CD4-positive, alpha-beta T cell (primary cell): ENCODE measurements around the gene CXCL14. TPM values are rescaled to one million over a fixed set of nuclear protein-coding genes. Genes with fewer than 3 reads are reported as not detected.

Experiments
- ATAC-seq: fragments of 200-7000 bp; cut with Tn5 transposase; one replicate; pipeline ENCODE4 v1.10.0; 2022; ENCODE audit warnings: mild to moderate bottlenecking; ENCODE audit not compliant: poor library complexity
- CTCF ChIA-PET: fragments of 350-600 bp; sonication (Branson Sonifier 250); formaldehyde crosslinking; loops from one replicate; lab custom pipeline; 2021; ENCODE audit warnings: antibody characterized with exemption, inconsistent platforms; lab: Charles Lee
- POLR2A ChIA-PET: fragments of 350-600 bp; sonication (Branson Sonifier 250); formaldehyde crosslinking; loops from one replicate; lab custom pipeline; 2021; ENCODE audit warnings: antibody characterized with exemption, inconsistent platforms; lab: Charles Lee
- DNase-seq, 14 experiments: peaks; one replicate each; pipeline ENCODE4 v3.0.0-alpha.2; 2013 to 2020; ENCODE audit warnings: mixed read lengths in 2 of 14
- H3K27ac ChIP-seq, 2 donors: one replicate each; pipeline versions ENCODE4 v1.5.1 to v1.7.0; 2013; ENCODE audit warnings: low read length in 2 of 2, low read depth in 1 of 2, mild to moderate bottlenecking in 1 of 2
- H3K27me3 ChIP-seq, 2 experiments: 1 replicate in 1 of 2; 2 replicates in 1 of 2; pipeline versions ENCODE4 v1.6.1 to v1.7.0; 2013; ENCODE audit warnings: low read length in 2 of 2, control low read depth in 1 of 2, mild to moderate bottlenecking in 1 of 2, moderate library complexity in 1 of 2; ENCODE audit not compliant: insufficient read depth in 2 of 2, control insufficient read depth in 1 of 2
- H3K36me3 ChIP-seq: one replicate; pipeline ENCODE4 v1.6.1; 2013; ENCODE audit warnings: low read length, control low read depth; ENCODE audit not compliant: insufficient read depth
- H3K4me1 ChIP-seq: one replicate; pipeline ENCODE4 v1.6.1; 2013; ENCODE audit warnings: low read length, control low read depth; ENCODE audit not compliant: insufficient read depth
- H3K4me3 ChIP-seq: one replicate; pipeline ENCODE4 v1.5.1; 2013; ENCODE audit warnings: mild to moderate bottlenecking, low read length, moderate library complexity
- H3K9me3 ChIP-seq, 2 experiments: 1 replicate in 1 of 2; 2 replicates in 1 of 2; pipeline versions ENCODE4 v1.6.1 to v1.7.0; 2013; ENCODE audit warnings: low read length in 2 of 2, mild to moderate bottlenecking in 2 of 2, control low read depth in 1 of 2, moderate library complexity in 1 of 2; ENCODE audit not compliant: control insufficient read depth in 1 of 2, insufficient read depth in 1 of 2
- H3K27ac Mint-ChIP-seq: one replicate; pipeline ENCODE4 v1.8.0; 2020; ENCODE audit warnings: mixed read lengths
- H3K27me3 Mint-ChIP-seq: one replicate; pipeline ENCODE4 v1.8.0; 2021; ENCODE audit warnings: mixed read lengths
- H3K36me3 Mint-ChIP-seq: one replicate; pipeline ENCODE4 v1.8.0; 2021; ENCODE audit warnings: low read depth, mixed read lengths
- H3K4me1 Mint-ChIP-seq: one replicate; pipeline ENCODE4 v1.8.0; 2021; ENCODE audit warnings: low read depth, mixed read lengths
- H3K4me3 Mint-ChIP-seq: one replicate; pipeline ENCODE4 v1.8.0; 2020; ENCODE audit warnings: mild to moderate bottlenecking, mixed read lengths
- H3K9me3 Mint-ChIP-seq: one replicate; pipeline ENCODE4 v1.8.0; 2020; ENCODE audit warnings: mixed read lengths
- CTCF ChIP-seq: fragments of 200-600 bp; IDR thresholded peaks from one replicate; pipeline ENCODE4 v1.8.0; 2022; ENCODE audit warnings: antibody characterized with exemption, mild to moderate bottlenecking
- intact Hi-C, 2 experiments: fragments of 100-400 bp; cut with DNase I in 1 of 2; cut with micrococcal nuclease in 1 of 2; formaldehyde crosslinking; loops; one replicate each; pipeline versions ENCODE4 v1.15.1 to v1.9.0; 2023 to 2025; cut with DNase I, micrococcal nuclease
- total RNA-seq, 174 experiments: library from RNA in 2 of 174; stranded (reverse) in 2 of 174; gene quantifications; one replicate each; pipeline ENCODE4 v1.2.3 and lab custom pipeline; 2021 to 2026

CXCL14 gene
- total RNA-seq, 2 experiments from 2014 or later = not detected

- H3K27ac Mint-ChIP-seq = no peak overlapping the region
- ChIA-PET CTCF (no interaction called here), POLR2A (no interaction called here)
- ATAC-seq (no peak), DNase-seq (no peak)
- no peak for TF ChIP-seq CTCF
- no peaks in the 10 kb centered on the region for H3K36me3 Mint-ChIP-seq
- H3K27me3 Mint-ChIP-seq = peaks cover 64% of the 10 kb centered on the region
- Histone ChIP-seq H3K4me1 (no peaks in the 10 kb centered on the region), H3K27me3 (peaks cover 10 to 33% of the 10 kb centered on the region in 2 experiments), H3K27ac (no peak overlapping the region), H3K9me3 (peaks cover 0 to 14% of the 10 kb centered on the region in 2 experiments), H3K4me3 (no peak overlapping the region), H3K36me3 (no peaks in the 10 kb centered on the region)
- intact Hi-C loops = no loop called here
- no peak overlapping the region for H3K4me3 Mint-ChIP-seq
- no peaks in the 10 kb centered on the region for H3K9me3 Mint-ChIP-seq
- H3K4me1 Mint-ChIP-seq = no peaks in the 10 kb centered on the region
Measured at GRCh38 chr5:135577421-135577820, 1.4 kb downstream of the CXCL14 start.

DNA sequence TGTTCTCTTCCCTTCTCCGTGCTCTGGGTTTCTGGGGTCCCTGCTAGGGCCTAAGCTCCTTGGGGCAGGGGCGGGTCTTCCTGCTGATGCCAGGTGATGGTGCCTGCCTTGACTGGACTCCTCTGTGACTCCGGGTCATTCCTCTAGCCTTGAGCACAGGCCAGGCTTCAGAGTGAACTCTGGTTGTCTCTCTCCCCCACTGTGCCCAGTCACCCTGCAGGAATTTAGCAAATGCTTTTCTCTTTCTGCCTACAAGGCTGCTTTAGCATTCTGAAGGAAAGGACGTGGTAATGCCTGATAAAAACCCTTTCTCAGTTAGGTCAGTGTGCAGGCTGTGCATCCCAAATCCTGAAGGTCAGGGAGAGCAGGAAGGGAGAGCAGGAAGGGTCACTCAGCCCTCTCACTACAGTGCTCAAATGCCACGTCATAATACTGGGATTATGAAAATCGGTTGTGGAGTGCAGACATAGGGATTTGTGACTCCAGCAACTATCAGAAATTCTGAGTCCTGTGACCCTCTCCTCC lies 2.7 kb downstream of the CXCL14 start:
- no peak for TF ChIP-seq CTCF
- DNase-seq = no peak
- Mint-ChIP-seq H3K27ac (no peak overlapping the region), H3K4me1 (no peaks in the 10 kb centered on the region), H3K4me3 (no peak overlapping the region), H3K36me3 (no peaks in the 10 kb centered on the region), H3K27me3 (peaks cover 62% of the 10 kb centered on the region), H3K9me3 (no peaks in the 10 kb centered on the region)
- peaks cover 12 to 32% of the 10 kb centered on the region in 2 experiments for H3K27me3 ChIP-seq
- intact Hi-C loops = no loop called here
- no peak overlapping the region for H3K27ac ChIP-seq
- H3K4me3 ChIP-seq = no peak overlapping the region
- ChIA-PET CTCF (no interaction called here), POLR2A (no interaction called here)
- H3K4me1 ChIP-seq = no peaks in the 10 kb centered on the region
- H3K36me3 ChIP-seq = no peaks in the 10 kb centered on the region
- ATAC-seq = no peak
- peaks cover 0 to 14% of the 10 kb centered on the region in 2 experiments for H3K9me3 ChIP-seq

DNA sequence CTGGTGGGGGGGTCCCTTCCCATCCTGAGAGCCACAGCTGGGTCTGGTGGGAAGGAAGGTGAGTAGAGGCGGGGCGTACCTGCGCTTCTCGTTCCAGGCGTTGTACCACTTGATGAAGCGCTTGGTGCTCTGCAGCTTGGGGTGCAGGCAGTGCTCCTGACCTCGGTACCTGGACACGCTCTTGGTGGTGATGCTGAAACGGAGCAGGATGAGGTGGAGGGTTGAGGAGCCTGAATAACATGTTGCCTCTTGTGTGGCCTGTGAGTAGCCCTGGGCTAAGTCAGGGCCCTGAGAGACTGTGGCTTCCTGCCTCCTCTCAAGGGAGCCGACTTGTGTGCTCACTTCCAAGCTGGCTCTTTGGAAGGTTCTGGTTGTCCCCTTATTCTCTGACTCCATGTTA lies 4.3 kb downstream of the CXCL14 start:
- H3K9me3 ChIP-seq = peaks cover 0 to 14% of the 10 kb centered on the region in 2 experiments
- DNase-seq (no peak), ATAC-seq (no peak)
- no peaks in the 10 kb centered on the region for H3K36me3 ChIP-seq
- H3K4me1 ChIP-seq = no peaks in the 10 kb centered on the region
- intact Hi-C loops = no loop called here
- H3K4me3 ChIP-seq = no peak overlapping the region
- H3K27ac ChIP-seq = no peak overlapping the region
- ChIA-PET POLR2A (no interaction called here), CTCF (no interaction called here)
- Mint-ChIP-seq H3K27me3 (peaks cover 48% of the 10 kb centered on the region), H3K36me3 (no peaks in the 10 kb centered on the region), H3K4me3 (no peak overlapping the region), H3K27ac (no peak overlapping the region), H3K9me3 (no peaks in the 10 kb centered on the region), H3K4me1 (no peaks in the 10 kb centered on the region)
- TF ChIP-seq CTCF = no peak
- H3K27me3 ChIP-seq = peaks cover 7 to 27% of the 10 kb centered on the region in 2 experiments
